ENCODE data around the gene FAM83E.

The FAM83E gene

GRCh38 chr19:48627865-48628314, 13.0 kb upstream of the FAM83E start:
- DNase-seq, result no peak

- no peak for DNase-seq
Observed at GRCh38 chr19:48627201-48627864, 12.5 kb upstream of the FAM83E start.

- DNase-seq, result no peak
Observed at GRCh38 chr19:48625891-48626327, 11.0 kb upstream of the FAM83E start.

GRCh38 chr19:48624791-48625723, 10.2 kb upstream of the FAM83E start:
- no peak for DNase-seq

GRCh38 chr19:48624067-48624594, 9.3 kb upstream of the FAM83E start:
- DNase-seq, result peak; percentile 87 to 98 (median 89)

- DNase-seq, result no peak
Observed at GRCh38 chr19:48623556-48624066, 8.7 kb upstream of the FAM83E start.

GRCh38 chr19:48619692-48620585, 5.1 kb upstream of the FAM83E start:
- DNase-seq, result no peak

DNA sequence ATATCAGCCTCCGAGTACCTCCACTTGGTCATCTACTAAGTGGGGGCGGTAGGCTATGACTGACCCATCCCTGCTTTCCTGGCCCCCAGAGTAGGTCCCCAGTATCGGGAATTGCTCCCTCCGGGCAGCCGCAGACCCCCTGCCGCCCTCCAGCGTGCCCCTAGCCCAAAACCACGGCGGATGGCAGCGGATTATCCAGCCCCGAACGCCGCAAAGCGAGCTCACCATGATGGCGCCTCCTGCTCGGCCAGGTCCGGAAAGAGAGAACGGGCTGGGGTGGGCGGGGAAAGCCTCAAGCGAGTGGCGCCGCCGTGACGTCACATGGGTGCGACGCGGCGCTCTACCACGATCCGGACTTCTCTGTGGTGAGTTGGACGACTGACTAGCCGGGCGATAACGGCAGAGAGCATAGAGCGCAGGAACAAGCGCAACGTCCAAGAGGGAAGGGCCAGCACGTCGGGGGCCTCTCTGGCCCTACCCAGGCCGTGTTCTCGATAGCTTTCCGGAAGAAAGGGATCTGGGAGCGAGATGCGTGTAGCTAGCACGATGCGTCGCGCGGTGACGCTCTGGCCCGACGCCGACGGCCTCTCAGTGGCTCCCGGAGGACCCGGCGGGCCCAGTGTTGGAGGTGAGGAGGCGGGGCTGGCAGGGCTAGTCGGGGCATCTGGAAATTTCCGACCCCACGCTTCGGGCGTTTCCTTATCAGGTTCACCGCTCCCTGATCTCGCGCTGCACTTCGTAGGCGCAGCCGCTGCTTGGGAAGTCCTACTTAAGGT, 4.2 kb upstream of the FAM83E start, which contains the start of the genes RPL18 and SPHK2:
Gene RPL18, minus strand, starts transcription at position 263 of the 776 bp plus-strand sequence. Its CDS starts 35 bp downstream, at position 228.
Gene SPHK2, plus strand, starts transcription at position 591 of the 776 bp plus-strand sequence. CDS start 1,009 bp downstream, outside the sequence.
- peak; percentile 83 to 99 (median 89) for DNase-seq

DNA sequence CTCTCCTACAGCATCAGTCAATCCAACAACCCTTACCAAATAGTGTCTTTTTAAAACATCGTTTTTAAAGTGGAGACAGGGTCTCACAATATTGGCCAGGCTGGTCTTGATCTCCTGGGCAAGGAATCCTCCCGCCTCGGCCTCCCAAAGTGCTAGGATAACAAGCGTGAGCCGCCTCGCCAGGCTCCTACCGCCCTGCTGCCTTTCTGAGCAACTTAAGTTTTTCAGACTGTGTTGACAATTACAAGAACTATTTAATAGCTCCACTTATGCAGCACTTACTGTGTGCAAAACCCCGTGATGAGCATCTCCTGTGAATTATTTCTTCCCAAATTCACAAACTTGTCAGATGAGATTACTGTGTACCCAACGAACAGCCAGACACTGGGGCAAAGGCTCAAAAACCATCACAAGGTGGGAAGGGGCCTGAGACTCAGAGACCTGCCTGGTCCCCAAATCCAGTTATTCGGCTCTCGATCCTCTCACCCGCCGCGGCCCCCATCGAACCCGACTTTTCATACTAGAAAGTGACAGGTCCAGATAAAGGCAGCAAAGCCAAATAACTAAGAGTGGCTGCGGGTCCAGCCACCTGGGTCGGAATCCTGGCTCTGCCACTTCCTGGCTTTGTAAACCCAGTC, 3.5 kb upstream of the FAM83E start:
- no peak for DNase-seq

DNA sequence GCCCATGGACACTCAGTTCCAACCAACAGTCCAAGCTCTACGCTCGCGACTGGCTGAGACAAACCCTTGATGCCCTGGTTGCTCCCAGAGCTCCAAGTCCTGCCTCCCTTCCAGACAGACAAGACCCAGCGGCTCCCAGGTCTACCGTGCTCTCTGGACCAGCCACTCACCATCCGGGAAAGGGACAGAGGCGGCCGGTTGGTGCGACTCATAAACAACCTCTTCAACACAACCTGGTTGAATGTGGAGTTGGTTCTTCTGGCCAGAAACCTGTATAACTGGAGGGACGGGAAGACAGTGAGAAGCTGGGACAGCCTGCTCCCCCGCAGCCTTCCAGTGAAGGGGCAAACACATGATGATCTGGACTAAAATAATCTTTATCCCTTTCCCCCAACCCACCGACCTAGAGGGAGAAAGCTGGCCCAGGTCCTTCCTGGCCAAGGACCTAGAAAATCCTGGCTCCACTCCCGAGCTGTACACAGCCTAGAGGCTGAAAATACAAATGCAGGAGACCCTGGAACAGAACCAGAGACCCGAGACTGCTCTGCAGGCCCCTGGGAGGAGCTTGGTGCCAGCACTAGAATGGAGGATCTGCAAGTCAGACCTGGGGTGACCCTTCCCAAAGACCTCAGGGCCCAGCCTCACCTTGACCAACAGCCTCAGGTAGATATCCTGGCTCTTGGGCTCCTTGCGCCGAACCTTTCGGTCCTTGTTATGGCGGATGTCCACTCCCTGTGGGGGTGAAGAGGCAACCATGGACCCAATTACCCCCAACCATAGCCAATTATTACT, 2.5 kb upstream of the FAM83E start:
- no peak for DNase-seq

DNA sequence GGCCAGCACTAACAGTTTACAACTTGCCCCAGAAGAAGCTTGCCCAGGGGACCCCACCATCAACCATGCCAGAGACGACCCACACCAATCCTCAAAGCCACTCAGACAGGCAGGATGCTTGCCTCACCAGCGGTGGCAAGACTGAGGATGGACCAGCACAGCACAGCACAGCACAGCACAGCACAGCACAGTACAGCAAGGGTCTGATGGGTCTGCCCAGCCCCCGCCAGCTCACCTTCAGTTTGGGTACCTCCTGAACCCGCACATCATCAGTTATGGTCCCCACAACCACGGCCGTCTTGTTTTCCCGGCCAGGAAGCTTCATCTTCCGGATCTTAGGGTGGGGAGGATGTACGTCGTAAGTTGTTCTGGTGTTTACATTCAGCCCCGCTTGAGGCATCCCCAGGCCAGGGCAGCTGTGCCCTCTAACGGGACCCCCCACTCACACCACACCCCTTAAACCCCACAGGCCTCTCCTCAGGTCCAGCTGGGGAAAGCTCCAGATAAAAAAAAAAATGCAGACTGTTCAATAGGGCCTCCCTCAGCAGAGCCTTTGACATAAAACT, 1.7 kb upstream of the FAM83E start:
- DNase-seq, result no peak

GRCh38 chr19:48616041-48616436, 1.2 kb upstream of the FAM83E start:
- DNase-seq, result no peak

- DNase-seq, result no peak
Observed at GRCh38 chr19:48615231-48616040, 560 bp upstream of the FAM83E start.

DNA sequence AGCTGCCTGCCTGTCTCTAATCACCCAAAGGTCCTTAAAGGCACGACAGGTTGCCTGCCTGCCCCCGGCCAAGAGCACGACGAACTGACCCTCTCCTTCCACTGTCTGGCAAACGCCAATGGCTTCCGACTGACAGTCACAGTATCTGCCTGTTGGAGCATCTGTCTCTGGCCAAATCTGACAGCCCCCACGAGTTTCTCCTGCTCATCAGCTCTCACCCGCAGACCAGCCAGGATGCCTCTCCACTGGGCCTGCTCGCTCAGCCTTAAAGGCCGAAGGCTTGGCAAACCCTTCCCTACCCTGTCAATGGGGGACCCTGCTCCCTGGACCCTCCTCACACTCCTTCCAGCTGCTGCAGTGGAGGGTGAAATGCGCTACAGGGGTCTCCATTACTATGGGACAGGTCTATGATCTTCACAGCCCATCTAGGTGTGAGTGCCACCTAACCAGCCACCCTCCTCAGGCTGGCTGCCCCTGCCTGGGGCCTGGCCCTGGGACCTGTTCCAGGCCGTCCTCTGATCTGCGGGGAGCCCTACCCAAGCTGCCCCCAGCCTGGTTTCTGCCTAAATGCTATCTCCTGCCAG, 932 bp downstream of the FAM83E start:
- no peak for DNase-seq

DNA sequence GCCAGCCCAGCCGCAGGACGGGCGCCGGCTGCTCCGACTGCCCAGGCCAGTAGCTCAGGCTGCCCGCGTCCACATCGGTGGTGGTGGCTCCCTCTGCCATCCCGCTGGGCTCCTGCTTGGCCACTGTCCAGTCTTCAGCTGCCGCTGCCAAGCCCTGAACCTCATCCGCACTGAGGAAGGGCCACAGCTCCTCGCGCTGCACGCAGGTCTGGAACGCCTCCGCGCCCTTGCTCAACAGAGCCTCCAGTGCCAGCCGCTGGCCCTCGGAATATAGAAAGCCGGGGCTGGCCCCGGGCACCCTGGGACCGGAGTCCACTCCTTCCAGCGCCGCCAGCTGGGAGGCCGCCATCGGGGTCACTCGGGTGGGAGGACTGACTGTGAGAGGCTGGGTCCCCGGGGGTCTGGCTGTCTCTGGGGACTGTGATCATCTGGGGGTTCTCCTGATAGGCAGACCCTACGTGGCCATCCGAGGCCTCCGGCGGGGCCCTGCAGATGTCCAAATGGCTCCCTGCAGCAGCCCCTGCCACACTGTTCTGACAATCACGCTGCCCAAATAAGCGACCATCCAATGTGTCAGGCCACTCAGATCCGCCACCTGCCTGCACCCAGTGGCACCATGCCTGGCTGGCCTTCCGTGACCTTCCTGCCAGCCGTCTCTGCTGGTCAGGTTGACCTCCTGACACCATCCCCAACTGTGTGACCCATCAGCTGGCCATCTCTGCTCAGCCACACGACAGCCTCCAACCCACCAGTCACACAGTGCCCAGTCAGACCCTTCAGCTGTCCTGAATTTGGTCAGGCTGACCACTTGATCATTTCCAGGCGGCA, 1.6 kb downstream of the FAM83E start:
- no peak for DNase-seq

DNA sequence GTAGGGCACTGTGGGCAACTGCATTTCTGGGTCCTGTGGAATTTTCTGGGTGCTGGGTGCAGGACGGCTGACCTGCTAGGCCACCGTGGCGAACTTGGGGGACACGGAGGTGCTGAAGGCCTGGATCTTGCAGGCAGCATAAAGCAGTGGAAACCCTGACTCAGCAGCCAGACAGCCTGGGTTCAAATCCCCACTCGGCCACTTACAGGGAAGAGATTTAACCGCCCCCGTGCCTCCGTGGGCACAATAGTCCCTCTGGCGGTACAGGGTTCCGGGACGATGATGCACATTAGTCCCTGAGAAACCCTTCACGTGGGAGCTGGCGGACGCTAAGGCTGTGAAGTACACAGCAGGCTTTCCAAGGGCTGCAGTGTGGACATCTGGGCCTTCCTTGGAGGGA, 3.0 kb downstream of the FAM83E start:
- no peak for DNase-seq

- DNase-seq, result no peak
Observed at GRCh38 chr19:48609571-48610108, 5.2 kb downstream of the FAM83E start.
